ENCODE data around the gene ARHGAP19.

ARHGAP19 gene

DNA sequence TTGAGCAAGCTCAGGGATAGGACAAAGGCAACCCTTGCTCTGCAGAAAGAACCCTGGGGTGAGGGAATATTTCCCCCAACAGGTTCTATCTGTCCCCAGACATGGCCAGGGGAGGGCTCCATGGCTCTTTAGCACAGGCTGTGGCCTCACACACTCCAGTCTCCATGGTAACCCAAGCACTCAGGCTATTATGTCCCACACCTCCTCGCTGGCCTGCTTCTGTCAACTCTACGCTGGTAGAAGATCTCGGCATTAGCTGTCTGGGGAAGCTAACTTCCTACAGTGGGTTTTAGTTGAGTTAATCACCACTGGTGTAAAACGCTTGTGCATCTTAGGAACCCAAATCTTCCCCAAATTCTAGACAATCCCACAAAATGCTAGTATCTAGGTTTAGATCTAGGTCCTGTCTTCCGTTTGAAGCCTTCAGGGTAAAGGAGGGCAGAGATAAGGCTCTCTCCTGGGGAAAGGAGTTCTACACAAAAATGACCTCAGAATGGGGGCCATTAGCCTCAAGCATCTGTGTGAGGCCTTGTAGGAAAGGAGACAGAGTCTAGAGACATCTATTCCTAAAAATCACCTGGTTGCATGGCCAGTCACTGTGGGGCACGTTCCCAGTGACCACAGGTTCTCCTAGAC lies 70.0 kb downstream of the ARHGAP19 start:
- Histone ChIP-seq H3K27me3 (ENCODE audit: control insufficient read depth, insufficient read depth, low read length) (no peaks in the 10 kb centered on the region), H3K27ac (no peak overlapping the region), H3K9me3 (ENCODE audit: control insufficient read depth, low read length) (no peaks in the 10 kb centered on the region), H3K36me3 (ENCODE audit: control insufficient read depth, insufficient read depth, low read length) (no peaks in the 10 kb centered on the region), H3K4me3 (ENCODE audit: low read depth, low read length) (no peak overlapping the region), H2AFZ (no peak overlapping the region), H3K79me2 (no peaks in the 10 kb centered on the region), H3K4me1 (no peaks in the 10 kb centered on the region), H3K4me2 (ENCODE audit: low read length) (no peak overlapping the region), H3K9ac (no peak overlapping the region)
- TF ChIP-seq, protein P1, sequence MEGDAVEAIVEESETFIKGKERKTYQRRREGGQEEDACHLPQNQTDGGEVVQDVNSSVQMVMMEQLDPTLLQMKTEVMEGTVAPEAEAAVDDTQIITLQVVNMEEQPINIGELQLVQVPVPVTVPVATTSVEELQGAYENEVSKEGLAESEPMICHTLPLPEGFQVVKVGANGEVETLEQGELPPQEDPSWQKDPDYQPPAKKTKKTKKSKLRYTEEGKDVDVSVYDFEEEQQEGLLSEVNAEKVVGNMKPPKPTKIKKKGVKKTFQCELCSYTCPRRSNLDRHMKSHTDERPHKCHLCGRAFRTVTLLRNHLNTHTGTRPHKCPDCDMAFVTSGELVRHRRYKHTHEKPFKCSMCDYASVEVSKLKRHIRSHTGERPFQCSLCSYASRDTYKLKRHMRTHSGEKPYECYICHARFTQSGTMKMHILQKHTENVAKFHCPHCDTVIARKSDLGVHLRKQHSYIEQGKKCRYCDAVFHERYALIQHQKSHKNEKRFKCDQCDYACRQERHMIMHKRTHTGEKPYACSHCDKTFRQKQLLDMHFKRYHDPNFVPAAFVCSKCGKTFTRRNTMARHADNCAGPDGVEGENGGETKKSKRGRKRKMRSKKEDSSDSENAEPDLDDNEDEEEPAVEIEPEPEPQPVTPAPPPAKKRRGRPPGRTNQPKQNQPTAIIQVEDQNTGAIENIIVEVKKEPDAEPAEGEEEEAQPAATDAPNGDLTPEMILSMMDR (IDR thresholded peaks at IDR 0.05): no peak

DNA sequence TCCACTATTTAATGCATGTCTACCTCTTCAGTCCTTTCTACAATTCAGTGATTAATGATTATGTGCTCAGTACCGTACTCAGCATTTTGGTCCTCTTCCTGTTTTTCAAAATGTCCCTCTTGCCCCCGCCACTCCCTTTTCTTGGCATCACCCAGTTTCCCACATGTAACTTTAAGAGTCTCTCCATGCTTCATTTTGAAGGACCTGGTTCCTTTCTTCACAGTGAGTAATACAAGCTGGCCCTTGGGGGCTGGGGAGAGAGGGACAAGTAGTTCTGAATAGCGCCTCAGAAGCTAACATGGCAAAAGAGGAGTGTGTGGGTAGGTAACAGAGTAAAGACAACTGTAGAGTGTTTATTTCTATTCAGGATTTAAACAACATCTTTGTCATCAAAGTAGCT lies 72.1 kb downstream of the ARHGAP19 start:
- H3K36me3 ChIP-seq (ENCODE audit: control insufficient read depth, insufficient read depth, low read length): no peaks in the 10 kb centered on the region
- H3K9ac ChIP-seq: no peak overlapping the region
- H3K4me1 ChIP-seq: no peaks in the 10 kb centered on the region
- no peak overlapping the region for H2AFZ ChIP-seq
- no peak overlapping the region for H3K4me3 ChIP-seq (ENCODE audit: low read depth, low read length)
- TF ChIP-seq, protein P1 (IDR thresholded peaks at IDR 0.05): no peak
- H3K27me3 ChIP-seq (ENCODE audit: control insufficient read depth, insufficient read depth, low read length): no peaks in the 10 kb centered on the region
- no peaks in the 10 kb centered on the region for H3K79me2 ChIP-seq
- no peaks in the 10 kb centered on the region for H3K9me3 ChIP-seq (ENCODE audit: control insufficient read depth, low read length)
- H3K4me2 ChIP-seq (ENCODE audit: low read length): no peak overlapping the region
- no peak overlapping the region for H3K27ac ChIP-seq

- H2AFZ ChIP-seq: no peak overlapping the region
- no peaks in the 10 kb centered on the region for H3K36me3 ChIP-seq (ENCODE audit: control insufficient read depth, insufficient read depth, low read length)
- no peak overlapping the region for H3K27ac ChIP-seq
- no peak overlapping the region for H3K4me2 ChIP-seq (ENCODE audit: low read length)
- H3K79me2 ChIP-seq: no peaks in the 10 kb centered on the region
- no peak overlapping the region for H3K9ac ChIP-seq
- no peaks in the 10 kb centered on the region for H3K9me3 ChIP-seq (ENCODE audit: control insufficient read depth, low read length)
- H3K4me3 ChIP-seq (ENCODE audit: low read depth, low read length): no peak overlapping the region
- TF ChIP-seq, protein P1 (IDR thresholded peaks at IDR 0.05): no peak
- H3K27me3 ChIP-seq (ENCODE audit: control insufficient read depth, insufficient read depth, low read length): no peaks in the 10 kb centered on the region
- no peaks in the 10 kb centered on the region for H3K4me1 ChIP-seq
Observed at GRCh38 chr10:97217299-97217698, 75.1 kb downstream of the ARHGAP19 start.

GRCh38 chr10:97215619-97216260 lies 76.7 kb downstream of the ARHGAP19 start:
- Histone ChIP-seq H2AFZ (no peak overlapping the region), H3K4me2 (ENCODE audit: low read length) (no peak overlapping the region), H3K79me2 (no peaks in the 10 kb centered on the region), H3K27me3 (ENCODE audit: control insufficient read depth, insufficient read depth, low read length) (no peaks in the 10 kb centered on the region), H3K36me3 (ENCODE audit: control insufficient read depth, insufficient read depth, low read length) (no peaks in the 10 kb centered on the region), H3K9me3 (ENCODE audit: control insufficient read depth, low read length) (no peaks in the 10 kb centered on the region), H3K27ac (no peak overlapping the region), H3K9ac (no peak overlapping the region), H3K4me3 (ENCODE audit: low read depth, low read length) (no peak overlapping the region), H3K4me1 (no peaks in the 10 kb centered on the region)
- TF ChIP-seq, protein P1 (IDR thresholded peaks at IDR 0.05): no peak

DNA sequence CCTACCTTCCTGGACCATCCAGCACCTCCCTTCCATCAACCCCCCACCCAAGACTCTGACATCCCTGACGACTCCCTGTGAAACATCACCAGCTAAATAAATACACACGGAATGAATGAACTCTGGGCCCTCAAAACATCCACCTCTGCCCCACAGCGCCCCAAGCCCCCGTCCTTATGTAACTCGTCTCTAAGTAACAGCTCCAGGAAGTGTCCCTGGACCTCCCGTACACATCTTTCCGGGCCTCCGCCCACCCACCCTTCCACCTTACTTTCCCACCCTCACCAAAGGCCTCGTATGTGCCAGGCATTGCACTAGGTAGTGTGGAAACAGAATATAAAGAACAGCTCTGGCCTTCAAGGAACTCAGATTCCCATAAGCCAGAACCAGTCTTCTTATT lies 79.0 kb downstream of the ARHGAP19 start:
- Histone ChIP-seq H3K27ac (no peak overlapping the region), H3K9ac (no peak overlapping the region), H3K9me3 (ENCODE audit: control insufficient read depth, low read length) (no peaks in the 10 kb centered on the region), H2AFZ (no peak overlapping the region), H3K79me2 (no peaks in the 10 kb centered on the region), H3K36me3 (ENCODE audit: control insufficient read depth, insufficient read depth, low read length) (no peaks in the 10 kb centered on the region), H3K4me2 (ENCODE audit: low read length) (no peak overlapping the region), H3K4me1 (no peaks in the 10 kb centered on the region), H3K4me3 (ENCODE audit: low read depth, low read length) (no peak overlapping the region), H3K27me3 (ENCODE audit: control insufficient read depth, insufficient read depth, low read length) (no peaks in the 10 kb centered on the region)
- TF ChIP-seq, protein P1 (IDR thresholded peaks at IDR 0.05): no peak

Measured in parathyroid adenoma (tissue), 2 donors.